SKM-1 (cell line): ENCODE measurements around the gene CRABP2.
A peak's percentile ranks its signal among the peaks of the same experiment; 100 is the strongest.

Experiments
- DNase-seq: peaks from one replicate; lab custom pipeline; 2025; ENCODE audit not compliant: unreplicated experiment; lab: John Stamatoyannopoulos, UW

Gene CRABP2

GRCh38 chr1:156742017-156742416 lies 36.6 kb upstream of the CRABP2 start:
- no peak for DNase-seq

- no peak for DNase-seq
These were observed 36.1 kb upstream of the CRABP2 start for GRCh38 chr1:156741481-156741983.

DNA sequence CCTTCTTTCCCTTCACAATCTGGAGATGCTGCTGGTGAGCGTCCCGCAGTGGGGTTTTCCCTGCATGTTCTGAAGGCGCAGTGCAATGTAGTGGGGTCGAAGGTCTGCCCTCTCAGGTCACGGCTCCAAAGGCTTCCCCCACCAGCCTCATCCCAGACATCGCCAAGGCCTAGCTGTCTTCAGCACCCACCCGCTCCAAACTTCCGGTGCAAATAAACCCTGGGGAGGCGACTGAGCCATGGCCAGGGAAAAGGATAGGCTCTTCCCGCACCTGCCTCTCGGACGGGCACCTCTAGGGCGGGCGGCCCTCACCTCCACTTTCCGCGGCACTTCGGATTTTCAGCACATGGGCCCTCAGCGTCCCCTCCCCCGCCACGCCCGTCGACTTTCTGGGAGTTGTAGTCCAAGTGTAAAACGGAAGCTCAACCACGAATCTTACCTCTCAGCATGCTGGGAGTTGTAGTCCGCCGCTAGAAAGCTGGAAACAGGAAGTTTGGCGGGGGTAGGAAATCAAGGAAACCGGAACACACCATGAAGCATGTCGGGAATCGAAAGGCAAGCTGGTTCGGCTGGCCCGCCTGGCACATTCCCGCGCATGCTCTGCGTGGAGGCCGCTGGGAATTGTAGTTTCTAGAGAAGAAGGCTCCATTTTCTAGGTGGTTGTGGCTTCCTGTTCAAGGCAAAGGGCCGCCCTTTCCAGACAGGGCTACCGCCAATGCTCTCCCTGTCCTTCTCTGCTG lies 35.5 kb upstream of the CRABP2 start, which contains the start of gene MRPL24:
TSS of gene MRPL24 (minus strand) at position 348 of the 740 bp plus-strand sequence. CDS start 2,384 bp downstream, outside the sequence.
- peak; percentile 100 for DNase-seq

DNA sequence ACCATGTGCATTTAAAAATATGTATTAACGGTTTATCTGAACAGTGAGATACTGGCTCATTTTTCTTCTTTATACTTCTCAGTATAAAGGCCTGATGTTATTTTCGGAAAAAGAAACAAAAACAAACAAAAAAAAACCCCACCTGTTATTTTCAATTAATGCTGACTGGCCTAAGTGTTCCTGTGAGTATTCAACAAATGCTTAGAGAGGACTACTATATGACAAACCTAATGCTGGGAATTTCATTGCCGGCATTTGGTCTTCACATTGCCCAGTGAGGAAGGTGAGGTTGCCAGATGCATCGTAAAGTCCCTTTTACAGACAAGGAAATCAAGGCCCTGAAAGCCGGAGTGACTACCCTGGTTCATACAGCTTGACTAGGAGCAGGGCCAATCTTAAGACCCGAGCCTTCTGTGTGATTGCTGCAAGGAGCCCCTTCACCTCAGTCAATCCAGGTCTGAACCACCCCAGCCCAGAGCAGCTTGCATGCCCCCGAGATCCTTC lies 34.9 kb upstream of the CRABP2 start:
- DNase-seq: no peak

GRCh38 chr1:156738916-156739315 lies 33.5 kb upstream of the CRABP2 start:
- DNase-seq: no peak

DNA sequence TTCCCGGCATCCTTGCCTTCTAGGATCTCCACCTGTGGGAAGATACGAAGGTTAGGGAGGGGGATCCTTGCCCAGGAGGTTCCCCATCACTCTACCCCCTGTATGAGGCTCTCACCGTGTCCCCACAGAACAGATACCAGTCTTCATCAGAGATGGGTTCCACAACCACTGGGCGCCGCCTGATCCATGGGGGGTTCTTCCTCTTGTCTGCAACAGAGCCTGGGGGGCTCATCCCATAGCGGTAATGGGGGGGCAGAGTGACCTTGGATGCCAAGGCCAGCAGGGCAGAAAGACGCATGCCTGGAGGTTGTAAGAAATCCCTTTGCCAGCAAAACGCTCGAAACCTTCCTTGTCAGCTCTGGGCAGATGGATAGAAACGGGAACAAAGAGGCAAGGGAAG lies 33.0 kb upstream of the CRABP2 start:
- DNase-seq: no peak

- no peak for DNase-seq
These were observed 28.7 kb upstream of the CRABP2 start for GRCh38 chr1:156733989-156734584.

DNA sequence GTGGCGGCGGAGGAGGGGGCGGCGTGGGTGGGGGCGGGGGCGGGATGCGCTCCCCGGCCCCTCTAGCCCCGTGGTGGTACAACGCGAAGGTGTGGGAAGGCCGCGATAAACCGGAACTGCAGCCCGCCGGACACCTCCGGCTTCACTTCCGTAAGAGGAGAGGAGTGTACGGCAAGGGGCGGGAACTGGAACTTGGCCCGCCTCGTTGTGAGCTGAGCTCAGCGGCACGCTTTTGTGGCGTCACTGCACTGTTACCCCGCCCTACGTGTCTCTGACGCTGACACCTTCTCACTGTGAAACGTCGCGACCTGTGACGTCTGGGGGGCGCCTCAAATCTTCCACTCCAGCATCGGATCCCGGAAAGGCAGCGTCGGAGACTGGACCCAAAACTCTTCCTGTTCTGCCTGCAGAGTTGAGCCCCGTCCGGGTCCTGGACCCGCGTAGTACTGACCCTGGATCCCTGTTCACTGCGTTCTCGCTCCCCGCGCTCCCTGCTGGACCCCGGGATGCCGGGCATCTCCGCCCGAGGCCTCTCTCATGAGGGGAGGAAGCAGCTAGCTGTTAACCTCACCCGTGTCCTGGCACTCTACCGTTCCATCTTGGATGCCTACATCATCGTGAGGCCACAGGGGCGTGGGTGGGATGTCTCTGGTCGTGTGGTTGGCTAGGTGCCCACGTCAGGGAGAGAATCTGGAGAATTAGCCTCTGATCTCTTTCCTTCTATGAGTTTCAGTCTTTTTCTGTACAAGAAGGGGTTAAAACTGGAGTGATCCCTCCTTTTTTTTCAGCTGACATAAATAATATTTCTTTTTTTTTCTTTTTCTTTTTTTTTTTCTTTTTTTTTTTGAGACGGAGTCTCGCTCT lies 23.4 kb upstream of the CRABP2 start, which contains the start of gene ISG20L2:
TSS of gene ISG20L2 (minus strand) at position 168 of the 864 bp plus-strand sequence. CDS start 1,114 bp downstream, outside the sequence.
- DNase-seq: peak; percentile 97

DNA sequence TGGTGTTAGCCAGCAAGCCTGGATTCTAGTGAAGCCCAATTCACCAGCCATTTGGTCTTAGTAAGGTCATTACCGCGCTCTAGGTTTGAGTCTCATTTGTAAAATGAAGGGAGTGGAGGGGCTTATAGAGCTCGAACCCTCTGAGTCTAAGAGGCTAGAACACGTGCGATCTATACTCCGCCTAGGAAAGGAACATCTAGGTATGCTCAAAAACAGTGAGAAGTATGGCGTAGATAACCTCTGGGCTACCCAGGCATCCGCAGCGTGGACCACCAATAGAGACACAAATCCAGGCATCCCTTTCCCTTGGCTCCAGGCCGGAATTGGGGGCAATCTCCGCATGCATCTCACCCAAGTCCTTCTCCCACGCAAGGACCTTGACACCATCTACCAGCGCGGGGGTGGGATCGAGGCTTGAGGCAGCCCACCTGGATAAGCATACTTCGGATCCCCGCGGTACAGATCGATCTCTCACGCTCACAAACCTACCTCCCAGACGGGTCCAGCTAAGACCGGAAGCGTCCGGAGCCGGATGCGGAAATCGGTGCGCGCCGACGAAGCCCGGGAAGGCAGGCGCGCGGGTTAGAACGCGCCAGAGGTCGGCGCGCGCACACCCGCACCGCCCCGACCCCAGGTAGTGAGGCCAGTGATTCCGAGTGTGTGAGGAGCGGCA lies 22.7 kb upstream of the CRABP2 start, which contains the start of gene METTL25B:
TSS of gene METTL25B (plus strand) at position 544 of the 673 bp plus-strand sequence. CDS start 636 bp downstream, outside the sequence.
- DNase-seq: peak; percentile 71

- DNase-seq: no peak
These were observed 22.1 kb upstream of the CRABP2 start for GRCh38 chr1:156727492-156727891.

DNA sequence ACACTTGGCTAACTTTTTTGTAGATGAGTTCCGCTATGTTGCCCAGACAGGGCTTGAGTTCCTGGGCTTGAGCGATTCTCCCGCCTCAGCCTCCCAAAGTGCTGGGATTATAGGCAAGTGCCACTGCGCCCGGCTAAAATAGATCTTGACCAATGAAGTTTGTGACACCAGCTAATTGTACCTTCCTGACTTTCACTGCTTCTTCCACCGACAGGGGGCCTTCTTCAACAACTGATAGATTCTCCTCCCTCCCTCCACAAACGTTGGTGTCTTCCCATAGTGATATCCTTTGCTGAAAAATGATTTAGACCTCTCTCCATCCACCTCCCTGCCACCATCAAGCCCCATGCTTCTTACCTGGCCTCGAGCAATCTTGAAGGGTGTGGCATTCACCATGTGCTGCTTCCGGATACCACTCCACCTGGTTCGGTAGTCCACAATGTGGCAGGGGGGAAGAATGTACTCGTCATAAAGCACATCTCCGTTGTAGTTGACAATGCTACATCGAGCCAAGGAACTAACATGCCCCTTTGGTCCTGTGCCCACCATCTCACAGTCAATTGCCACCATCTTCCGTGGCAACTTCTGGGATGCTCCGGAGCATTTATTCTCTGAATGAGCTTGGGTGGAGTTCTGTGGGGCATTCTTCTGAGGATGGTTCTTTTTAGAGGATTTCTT lies 21.3 kb upstream of the CRABP2 start:
- DNase-seq: peak; percentile 80

- peak; percentile 98 for DNase-seq
These were observed 20.4 kb upstream of the CRABP2 start for GRCh38 chr1:156725683-156726280.

- no peak for DNase-seq
These were observed 16.2 kb upstream of the CRABP2 start for GRCh38 chr1:156721535-156721934.

- no peak for DNase-seq
These were observed 15.7 kb upstream of the CRABP2 start for GRCh38 chr1:156721131-156721530.

DNA sequence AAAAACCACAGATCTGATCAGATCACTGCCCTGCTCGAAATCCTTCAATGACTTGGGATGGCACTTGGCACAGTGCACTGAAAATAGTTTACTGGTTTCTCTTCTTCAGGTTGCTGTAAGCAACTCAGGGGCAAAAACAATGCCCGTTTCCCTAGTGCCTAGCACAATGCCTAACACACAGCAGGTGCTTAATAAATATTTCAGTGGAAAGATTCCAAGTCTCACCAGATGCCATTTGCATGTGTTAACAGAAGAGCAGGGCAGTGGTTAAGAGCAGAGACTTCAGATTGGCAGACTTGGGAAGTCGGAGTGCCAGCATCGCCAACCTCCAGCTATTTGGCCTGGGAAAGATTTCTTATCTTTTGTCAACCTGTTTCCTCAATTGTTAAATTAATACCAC lies 12.0 kb upstream of the CRABP2 start:
- DNase-seq: no peak

DNA sequence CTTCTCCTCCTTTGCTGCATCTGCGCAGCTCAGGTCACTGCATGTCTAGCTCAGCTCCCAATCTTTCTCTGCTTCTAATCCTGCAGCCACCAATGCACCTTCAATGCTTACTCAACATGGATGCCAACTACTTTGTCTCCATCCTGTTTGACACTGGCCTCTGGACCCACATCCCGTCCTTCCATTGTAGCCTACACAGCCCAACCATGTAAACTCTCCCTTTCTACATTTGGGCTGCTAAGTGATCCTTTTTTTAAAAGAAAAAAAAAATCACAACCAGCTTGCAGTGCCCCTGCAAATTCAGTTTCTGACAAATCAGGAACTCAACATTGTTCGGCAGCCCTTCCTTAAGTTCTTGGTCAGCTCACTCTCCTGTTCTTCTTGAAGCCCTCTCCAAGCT lies 9.4 kb upstream of the CRABP2 start:
- no peak for DNase-seq

DNA sequence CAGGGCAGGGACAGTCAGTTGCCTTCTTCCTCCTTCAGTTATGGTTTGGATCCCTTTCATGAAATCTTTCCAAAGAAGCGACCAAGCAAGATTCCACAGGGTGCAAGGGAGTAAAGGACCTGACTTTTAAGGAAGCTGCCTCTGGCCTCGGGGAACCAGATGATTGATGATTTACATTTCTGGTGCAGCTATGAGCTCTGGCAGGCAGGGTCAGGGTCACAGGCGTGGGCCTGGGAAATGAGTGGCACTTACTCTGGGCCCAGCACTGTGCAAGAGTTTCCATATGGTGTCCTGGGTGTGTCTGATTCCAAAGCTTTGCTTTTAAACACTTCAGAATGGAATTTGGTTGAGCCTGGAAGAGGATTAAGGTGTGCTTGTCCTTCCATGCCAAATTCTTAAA lies 7.2 kb upstream of the CRABP2 start:
- DNase-seq: no peak

GRCh38 chr1:156711011-156711817 lies 5.8 kb upstream of the CRABP2 start:
- no peak for DNase-seq
